NCI-H345 treated with DMSO at 0.1 percent for 48 hours (cell line): ENCODE results near the gene OTUB2.

ENCODE experiments used
- DNase-seq: peaks from one replicate; lab custom pipeline; 2025; ENCODE audit not compliant: unreplicated experiment; lab: John Stamatoyannopoulos, UW

Gene OTUB2

DNA sequence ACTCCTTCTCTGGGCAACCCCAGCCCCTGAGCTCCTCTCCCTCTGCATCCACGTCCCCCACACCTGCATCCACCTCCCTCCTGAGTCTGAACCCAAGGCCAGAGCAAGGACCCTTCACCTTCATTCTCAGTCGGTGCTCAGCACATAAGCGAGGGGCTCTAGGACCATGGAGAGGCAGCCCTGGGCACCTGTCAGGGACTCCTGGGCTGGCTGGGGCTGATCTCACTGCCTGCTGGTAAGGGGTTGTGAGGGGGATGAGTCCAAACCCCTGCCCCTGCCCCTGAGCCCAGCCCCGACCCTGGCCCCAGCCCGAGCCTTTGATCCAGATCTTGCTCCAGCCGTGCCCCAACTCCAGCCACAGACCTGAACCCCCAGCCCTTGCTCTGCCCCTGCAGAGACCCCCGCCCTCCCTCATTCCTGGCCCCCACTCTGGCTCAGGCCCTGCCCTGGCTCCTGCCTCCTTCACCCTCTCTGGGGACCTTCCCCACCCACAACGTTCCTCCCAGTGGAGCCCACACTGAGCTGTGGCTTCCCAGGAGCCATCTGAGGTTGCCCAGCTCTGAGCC is 29.9 kb upstream of the OTUB2 start:
- no peak for DNase-seq

DNA sequence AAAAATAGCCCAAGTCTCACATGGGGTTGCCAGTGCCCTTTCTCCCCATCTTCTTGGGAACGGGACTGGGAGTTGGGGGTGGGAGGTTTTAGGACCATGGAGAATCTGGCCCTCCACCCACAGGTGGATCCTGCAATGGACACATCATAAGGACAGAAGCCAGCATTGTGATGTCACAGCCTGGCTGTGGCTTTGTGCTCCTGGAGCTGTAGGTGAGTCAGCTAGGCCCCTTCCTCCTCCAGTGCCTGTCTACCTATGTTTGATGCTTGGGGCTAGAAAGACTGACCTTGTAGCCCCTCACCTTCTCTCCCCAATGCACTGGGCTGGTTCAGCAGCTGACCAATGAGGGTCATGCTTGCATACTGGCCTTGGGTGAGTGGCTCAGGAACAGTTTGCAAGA is 29.1 kb upstream of the OTUB2 start, which contains the start of gene CCDC197:
Gene CCDC197, plus strand, starts transcription at position 220 of the 400 bp plus-strand sequence. CDS start 831 bp downstream, outside the sequence.
- DNase-seq, result no peak

DNA sequence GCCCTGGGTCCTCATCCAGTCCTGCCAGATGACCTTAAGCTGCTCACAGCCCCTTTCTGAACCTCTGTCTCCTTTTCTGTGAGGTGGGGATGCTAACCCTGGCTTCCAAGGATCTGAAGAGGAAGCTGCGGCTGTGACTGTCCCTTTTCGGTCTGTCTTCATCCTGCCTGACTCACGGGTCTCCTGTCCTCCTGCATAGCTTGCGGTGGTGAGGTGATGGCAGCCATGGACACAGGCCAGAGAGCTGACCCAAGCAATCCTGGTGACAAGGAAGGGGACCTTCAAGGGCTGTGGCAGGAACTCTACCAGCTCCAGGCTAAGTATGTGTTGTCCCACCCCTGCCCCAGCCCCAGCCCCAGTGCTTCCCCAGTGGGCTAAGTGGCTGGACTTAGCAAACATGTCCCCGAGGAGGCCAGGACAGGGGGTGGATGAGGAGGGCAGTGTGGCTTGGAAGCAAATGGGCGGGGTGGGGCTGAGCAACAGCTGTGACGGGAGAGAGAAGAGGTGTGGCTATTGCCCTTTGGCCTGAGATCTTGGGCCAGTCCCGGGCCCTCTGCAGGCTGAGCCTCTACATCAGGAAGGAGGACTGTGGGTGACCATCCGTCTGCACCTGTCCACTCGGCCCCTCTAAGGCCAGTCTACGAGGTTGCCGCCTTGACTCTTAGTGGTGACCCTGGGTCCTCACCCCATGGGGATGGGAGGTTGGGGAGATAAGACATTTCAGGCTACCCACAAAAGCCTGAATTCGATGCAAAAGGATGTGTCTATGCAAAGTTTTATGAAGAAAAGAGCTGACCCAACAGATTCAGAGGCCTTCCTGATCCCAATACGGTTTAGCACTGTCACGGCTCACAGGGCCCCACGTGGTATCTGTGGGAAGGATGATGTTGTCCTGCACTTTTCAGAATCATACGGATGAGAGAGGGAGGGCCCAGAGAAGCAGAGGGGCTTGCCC is 27.9 kb upstream of the OTUB2 start:
- no peak for DNase-seq

DNA sequence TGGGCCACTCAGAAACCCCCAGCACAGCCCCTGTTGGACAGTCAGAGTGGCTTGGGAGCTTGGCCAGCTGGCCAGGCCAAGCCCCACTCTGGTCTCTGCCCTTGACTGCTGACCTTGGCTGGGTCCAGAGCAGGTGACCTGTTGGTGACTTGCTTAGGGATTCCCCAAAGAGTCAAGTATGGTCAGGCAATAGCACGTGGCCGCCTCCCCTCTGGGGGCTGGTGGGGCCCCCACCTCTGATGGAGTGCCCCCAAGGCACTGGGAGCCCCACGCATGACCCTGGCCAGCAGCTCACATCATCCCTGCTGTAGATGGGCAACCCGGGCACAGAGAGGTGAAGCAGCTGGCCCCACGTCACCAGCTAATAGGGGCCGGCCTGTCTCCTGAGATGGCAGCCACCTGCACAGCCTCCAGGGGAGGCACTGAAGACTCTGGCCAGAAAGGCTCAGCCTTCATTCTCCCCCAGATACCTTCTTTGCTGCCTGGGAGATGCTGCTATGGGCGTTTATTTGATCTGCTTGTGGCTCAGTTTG is 27.2 kb upstream of the OTUB2 start:
- no peak for DNase-seq

DNA sequence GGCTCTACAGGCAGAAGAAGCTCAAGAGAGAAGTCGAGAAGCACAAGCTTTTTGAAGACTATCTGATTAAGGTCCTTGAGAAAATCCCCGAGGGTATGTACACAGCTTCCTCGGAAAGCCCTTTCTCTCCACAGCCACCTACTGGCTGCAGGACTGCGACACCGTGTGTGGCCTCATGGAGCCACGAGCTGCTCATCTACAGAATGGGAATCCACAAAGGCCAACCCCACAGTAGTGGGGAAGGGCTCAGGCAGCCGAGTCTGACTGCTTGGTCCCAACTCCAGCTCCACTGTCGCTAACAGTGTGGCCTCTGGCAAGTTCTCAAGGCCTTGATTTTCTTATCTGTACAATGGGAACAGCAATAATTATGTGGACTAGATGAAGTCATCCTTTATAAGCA is 26.6 kb upstream of the OTUB2 start:
- DNase-seq, result no peak

DNA sequence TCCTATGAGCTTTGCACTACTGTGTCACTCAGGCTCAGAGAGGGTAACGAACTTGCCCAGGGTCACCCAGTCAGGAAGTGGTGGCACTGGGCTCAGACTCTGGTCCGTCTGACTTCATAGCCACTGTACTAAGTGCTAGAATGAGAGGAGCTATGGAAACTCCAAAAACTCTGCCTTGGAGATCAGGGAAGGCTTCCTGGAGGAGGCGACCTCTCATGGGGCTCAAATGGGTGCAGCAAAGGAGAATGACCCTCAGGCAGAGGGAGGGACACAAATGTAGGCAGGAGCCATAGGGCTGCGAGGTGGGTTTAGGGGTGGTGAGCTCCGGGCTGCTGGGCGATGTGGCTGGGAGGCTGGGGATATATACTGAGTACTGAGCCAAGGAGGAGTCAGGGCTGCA is 25.9 kb upstream of the OTUB2 start:
- no peak for DNase-seq

DNA sequence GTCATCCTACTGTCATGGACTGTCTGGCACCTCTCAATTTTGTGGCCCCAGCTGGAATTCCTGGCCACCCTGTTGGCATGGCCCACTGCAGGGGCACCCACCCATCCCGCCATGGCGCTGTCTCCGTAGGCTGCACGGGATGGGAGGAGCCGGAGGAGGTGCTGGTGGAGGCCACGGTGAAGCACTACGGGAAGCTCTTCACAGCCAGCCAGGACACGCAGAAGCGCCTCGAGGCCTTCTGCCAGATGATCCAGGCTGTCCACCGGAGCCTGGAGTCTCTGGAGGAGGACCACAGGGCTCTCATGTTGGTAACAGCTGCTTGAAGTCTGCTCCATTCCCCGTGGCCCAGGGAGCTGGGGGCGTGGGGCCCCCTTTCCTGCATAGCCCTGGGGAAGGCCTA is 25.1 kb upstream of the OTUB2 start:
- no peak for DNase-seq

DNA sequence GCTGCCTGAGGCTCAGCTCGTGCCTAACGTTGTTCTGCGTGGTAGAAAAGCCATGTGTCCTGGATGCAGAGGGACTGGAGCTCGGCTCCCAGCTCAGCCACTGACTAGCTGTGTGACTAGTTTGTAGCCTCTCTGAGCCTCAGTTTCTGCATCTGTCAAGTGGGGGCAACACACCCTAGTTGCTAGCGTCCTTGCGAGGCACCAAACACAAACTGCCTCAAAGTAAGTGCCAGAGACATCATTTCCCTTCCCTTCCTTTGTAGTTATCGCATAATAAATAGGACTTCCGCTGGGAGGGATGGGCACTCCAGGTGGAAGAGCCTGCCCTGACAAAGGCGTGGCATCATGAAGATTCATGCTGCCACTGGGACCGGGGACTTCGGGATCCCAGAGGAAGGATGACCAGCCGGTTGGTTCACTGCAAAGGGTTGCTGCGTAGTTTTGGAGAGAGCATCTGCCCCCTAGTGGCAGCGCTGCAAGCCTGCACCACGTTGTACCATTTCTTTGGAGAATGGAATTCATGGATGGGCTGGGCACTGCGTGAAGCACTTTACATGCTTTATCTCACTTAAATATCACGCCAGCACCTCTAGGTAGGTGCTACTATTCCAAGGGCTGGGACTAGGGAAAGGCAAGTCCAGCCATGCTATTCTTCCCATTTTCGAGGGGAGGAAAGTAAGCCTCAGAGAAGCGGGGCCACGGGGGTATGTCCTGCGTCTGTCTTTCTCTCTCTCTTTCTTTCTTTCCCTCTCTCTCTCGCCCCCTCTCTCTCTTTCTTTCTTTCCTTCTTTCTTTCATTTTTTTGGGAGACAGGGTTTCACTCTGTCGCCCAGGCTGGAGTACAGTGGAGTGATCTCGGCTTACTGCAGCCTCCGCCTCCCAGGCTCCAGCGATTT is 24.4 kb upstream of the OTUB2 start:
- DNase-seq, result peak; percentile 50

DNA sequence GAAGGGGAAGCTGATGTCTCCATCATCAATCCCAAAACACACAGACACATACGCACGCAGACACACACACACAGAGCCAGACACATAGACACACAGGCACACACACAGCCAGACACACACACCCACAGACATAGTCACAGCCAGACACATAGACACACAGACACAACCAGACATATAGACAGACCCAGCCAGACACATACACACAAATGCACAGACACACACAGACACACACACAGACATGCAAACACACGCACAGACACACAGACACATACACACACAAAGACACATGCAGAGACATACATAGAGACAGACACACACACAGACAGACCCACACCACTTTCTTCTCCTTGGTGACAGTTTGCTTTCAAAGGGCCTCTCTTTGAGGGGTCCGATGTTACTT is 22.7 kb upstream of the OTUB2 start:
- no peak for DNase-seq

DNA sequence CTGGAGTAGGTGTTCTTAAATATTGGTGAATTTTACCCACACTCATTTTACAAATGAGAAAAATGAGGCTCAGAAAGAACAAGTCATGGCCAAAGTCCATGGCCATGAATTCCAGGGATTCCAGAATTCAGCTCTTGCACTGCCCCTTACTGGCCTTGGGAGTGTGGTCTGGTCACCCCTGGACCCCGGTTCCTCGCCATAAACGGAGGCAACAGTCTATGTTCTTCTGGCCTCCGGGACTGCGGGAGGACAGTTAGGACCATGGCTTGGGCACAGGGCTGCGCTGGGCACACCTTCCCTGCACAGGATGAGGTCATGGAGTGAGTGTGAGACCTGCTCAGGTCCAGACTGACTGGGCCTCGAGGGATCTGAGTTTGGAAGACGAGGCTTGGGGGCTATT is 22.1 kb upstream of the OTUB2 start:
- DNase-seq, result no peak

DNA sequence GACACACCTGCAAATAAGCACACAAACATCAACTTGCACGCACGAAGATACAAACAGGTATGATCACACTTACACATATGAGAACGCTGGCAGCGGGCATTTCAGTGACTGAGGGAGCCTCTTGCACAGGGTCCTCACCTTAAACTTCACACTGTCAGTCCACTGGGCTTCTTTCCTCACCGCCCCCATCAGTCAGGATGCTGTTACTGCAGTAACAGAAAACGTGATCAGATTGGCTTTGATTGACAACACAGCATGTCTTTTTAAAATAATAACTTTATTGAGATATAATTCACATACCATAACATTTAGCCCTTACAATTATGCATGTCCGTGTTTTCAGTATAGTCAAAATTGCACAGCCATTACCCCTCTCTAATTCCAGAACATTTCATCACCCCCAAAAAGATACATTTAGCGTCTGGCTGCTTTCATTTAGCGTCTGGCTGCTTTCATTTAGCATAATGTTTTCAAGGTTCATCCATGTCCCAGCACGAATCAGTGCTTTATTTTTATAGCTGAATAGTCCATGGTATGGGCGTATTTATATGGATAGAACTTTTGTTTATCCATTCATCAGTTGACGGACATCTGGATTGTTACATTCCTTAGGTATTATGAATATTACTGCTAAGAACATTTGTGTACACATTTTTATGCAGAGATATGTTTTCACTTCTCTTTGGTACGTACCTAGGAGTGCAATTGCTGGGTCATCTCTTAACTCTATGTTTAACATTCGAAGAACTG is 20.6 kb upstream of the OTUB2 start:
- DNase-seq, result no peak

DNA sequence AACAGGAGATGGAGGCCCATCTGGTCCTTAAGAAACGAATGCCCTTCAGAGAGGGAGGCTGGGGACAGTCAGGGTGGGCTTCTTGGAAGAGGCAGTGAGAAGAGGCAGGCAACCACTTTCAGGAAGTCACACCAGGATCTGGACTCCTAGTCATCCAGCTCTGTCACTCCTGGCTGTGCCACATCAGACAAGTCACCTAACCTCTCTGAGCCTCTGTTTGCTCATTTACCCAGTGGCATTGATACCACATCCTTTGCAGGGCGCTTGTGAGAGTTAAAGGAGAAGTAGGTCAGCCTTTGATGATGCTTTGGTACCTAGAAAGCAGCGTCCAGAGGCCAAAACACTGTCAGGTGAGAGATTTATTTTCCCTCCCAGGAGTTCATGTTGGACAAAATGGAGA is 17.9 kb upstream of the OTUB2 start:
- no peak for DNase-seq

DNA sequence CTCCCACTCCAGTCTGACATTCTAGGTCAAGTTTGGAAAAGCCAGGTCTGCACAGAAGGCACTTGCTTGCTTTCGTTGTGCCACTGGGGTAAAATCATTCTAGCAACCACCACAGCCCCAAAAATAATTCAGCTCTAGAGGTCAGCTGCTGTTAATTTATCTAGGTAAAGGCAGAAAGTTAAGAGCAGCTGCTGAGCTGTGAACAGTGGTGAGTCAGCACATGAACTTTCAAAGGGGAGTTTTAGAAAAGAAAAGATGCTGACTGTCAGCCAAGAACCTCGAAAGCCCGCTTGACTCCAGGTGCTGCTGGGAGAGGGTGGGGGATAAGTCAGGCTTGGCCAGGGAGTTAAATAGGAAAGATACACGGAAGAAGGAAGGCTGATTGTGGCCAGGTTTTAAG is 16.4 kb upstream of the OTUB2 start:
- no peak for DNase-seq

DNA sequence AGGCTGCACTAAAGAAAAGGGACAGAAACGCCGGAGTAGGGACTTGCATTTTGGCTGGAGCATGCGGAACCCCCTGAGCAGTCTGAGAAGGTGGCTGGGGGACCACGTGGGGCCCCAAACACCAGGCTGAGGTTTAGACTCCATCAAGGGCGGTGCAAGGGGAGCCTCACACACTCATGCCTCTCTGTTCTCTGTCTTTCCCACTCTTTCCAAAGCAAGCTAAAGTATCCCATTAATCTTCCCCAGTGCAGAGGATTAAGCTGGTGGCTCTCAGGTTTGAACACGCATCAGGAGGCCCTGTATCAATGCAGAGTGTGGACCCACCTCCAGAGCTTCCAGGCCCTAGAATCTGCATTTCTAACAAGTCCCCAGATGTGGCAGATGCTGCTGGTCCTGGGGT is 15.5 kb upstream of the OTUB2 start:
- no peak for DNase-seq

DNA sequence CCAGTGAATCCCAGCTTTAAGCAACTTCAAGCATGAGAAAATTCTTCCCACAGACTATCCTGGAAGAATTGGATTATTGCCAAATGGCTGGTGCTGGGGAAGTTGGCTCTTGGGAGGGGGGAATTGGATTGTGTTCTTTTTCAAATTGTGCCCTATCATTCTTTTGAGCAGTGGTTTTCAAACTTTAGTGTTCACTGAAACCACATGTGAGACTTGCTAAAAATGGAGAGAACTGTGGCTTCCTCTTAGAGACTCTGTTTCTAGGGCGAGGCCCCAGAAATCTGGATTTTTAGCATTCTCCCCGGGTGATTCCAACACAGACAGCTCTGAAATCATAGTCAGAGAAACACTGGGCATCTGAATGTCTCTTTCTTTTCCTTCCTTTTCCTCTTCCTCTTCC is 14.3 kb upstream of the OTUB2 start:
- peak; percentile 3 for DNase-seq

DNA sequence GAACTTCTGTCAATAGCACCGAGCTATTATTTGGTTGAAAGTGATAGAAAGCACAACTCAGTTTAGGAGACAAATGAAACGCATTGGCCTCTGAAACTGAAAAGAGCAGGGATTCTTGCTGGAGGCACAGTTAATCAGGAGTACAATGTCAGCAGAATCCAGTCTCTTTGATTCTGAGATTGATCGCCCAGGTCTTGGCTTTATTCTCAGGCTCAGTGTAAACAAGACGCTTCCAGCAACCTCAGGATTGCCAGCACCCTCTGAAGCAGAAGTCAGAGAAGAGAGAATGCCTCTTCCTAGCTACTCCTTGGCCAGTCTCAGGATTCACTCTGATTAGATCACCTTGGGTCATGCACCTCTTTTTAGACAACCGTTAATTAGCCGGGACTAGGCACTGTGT is 11.8 kb upstream of the OTUB2 start:
- no peak for DNase-seq

DNA sequence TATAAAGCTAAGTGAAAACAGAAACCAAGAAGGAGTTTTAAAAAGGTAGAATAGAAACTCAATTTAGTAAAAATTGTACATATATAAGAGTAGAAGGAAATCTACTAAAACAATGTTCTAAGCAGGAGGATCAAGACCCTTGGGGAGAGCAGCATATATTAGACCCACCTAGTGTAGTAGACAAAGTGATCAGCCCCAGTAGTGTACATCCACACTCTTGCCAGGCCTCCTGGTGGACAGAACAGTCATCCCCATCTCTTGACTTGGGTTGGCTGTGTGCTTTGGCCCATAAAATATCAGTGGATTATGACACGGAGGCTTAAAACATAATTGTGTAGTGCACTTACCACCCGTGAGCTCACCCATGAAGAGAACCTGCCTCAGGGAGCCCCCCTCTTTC is 10.9 kb upstream of the OTUB2 start:
- DNase-seq, result no peak

DNA sequence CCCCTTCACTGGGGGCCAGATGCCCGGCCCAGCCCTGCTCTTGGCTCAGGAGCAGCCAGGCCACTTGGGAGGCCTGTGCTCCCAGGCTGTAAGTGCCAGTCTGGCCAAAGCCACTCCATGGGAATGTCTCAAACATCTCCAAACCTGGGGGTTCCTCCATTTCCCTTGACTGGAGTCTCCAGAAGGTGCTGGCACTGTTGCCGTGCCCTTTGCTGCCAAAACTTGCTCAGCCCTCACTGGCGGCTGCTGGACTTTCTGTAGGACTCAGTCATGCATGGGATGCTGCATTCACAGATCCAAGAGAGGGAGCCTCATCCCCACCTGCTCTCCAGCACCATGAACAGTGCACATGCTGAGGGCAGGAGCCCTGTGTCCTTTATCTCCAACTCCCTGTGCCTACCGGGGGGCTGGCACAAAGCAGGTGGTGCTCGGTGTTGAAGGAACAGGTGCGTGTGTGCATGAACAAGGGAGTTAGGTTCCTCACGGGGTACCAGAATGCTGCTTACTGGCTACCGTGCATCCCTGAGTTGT is 9.6 kb upstream of the OTUB2 start:
- DNase-seq, result no peak

DNA sequence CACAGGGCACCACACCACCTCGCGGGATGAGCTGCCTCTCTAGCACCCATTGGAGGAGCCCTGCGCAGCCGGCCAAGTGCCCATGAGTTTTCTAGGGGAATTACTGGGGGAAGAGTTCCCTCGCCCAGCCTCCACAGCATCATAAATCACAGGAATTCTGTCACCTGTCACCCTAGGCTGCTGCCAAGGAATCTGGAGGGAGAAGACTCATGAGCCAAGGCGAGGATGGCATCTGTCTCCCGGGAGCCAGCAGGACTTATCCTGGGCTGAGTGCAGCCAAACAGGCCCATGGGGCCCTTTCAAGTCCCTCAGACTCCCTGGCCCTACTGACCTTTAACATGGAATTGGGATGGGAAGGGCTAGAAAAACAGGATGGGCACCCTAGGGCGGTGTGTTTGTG is 7.8 kb upstream of the OTUB2 start:
- no peak for DNase-seq

DNA sequence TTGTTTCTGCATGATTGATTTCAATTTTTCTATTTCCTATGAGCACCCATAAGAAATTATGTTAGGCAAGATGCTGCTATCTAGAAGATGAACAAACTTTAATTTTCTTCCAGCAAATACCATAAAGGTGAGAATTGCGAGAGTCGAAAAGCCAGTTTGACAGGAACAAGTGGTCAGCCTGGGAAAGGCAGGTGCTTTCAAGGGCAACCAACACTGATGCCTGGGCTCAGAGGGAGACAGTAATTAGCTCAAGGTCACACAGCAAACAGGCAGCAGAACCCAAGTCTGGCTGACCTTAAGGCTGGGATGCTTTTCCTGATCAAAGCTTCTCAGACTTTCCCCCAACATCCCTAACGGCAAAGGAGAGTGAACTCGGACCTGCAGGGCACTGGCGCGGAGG is 6.8 kb upstream of the OTUB2 start:
- DNase-seq, result no peak
